NCI-H1417 (cell line): ENCODE measurements around the gene SMOC2.

ENCODE experiments used
- DNase-seq, 3 experiments: peaks; one replicate each; lab custom pipeline; 2025; lab: John Stamatoyannopoulos, UW

SMOC2 gene, protein sequence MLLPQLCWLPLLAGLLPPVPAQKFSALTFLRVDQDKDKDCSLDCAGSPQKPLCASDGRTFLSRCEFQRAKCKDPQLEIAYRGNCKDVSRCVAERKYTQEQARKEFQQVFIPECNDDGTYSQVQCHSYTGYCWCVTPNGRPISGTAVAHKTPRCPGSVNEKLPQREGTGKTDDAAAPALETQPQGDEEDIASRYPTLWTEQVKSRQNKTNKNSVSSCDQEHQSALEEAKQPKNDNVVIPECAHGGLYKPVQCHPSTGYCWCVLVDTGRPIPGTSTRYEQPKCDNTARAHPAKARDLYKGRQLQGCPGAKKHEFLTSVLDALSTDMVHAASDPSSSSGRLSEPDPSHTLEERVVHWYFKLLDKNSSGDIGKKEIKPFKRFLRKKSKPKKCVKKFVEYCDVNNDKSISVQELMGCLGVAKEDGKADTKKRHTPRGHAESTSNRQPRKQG

GRCh38 chr6:168440520-168441433, at the start of gene SMOC2:
TSS of gene SMOC2 (plus strand) at chr6:168441184. CDS start at chr6:168441371, 187 bp downstream.
- peak; percentile 37 to 82 (median 81) for DNase-seq

GRCh38 chr6:168393126-168393870, 47.7 kb upstream of the SMOC2 start:
- DNase-seq = no peak

GRCh38 chr6:168394606-168395005, 46.4 kb upstream of the SMOC2 start:
- DNase-seq = no peak

DNA sequence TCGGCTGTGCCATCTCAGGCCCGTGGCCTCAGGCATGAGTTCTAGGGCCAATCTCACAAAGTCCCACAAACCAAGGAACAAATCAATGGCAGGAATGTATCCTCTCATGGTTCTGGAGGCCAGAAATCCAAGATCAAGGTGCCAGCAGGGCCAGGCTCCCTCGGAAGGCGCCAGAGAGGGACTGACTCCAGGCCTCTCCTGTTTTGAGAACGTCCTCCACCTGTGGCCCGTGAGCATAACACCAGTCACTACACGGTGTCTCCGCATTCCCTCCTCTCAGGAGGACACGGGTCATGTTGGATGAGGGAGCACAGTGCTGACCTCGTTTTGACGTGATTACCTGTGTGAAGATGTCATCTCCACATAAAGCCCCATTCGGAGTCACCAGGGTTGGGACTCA, 45.0 kb upstream of the SMOC2 start:
- no peak for DNase-seq

DNA sequence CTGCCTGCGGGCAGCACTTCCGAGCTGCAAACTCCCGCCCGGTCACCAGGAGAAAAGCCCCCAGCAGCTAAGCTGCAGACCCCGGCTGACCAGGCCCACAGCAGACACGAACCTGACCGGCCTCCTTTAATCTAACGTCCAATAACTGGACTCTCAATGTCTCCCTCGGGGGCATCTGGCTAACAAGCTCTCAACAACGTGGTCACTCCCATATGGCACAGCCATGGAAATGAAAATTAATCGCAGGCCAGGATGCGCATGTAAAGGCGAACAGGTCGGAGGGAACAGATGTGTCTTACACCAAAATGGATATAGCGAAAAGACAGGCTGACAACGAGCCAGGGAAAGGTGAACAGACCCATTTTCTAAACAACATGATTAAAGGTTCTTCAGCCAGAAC, 44.4 kb upstream of the SMOC2 start:
- no peak for DNase-seq

DNA sequence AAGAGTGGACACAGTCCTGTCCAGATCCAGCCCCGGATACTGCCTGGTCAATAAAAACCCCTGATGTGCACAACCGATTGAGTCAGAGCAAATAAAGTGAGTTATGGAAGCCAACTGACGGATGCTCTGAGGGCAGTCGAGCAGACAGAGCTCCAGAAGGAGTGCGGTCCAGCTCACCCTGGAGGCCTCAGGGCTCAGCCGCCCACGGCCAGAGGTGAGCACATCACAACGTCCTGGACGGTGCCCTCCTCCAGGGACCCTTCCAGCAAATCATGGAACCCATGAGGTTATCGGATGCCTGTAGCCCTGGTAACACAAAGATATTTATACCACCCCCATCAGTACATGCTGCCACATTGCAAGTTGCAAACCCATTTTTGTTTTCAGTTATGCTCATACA, 44.0 kb upstream of the SMOC2 start:
- no peak for DNase-seq

- DNase-seq = no peak
These were observed 40.9 kb upstream of the SMOC2 start for GRCh38 chr6:168400037-168400436.

DNA sequence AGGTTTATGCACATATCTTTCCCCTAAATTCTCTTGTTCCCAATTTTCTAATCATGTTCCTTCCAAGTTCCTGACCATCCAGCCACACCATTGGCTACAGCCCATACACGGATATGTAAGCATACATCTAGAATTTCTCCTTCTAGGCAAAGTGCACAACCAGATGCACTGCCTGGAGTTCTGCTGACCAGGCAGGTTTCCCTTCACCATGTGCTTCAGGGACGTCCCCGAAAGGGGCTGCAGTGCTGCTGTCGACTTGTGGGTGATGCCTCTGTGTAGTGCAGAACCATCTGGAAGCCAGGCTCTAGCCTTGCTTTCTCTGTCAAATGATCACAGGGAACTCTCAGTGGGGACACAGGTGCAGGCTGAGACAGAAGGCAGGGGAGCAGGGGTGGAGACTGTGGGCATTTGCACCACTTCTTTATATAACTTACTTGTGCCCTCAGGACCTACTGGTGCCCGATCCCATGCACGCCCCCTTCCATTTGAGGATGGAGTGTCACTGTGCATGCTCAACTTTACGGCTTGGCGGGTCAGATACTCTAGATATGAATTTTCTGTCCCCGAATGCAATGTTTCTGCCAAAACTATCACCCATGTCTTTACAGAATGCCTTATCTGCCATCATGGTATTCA, 37.5 kb upstream of the SMOC2 start:
- DNase-seq = no peak

DNA sequence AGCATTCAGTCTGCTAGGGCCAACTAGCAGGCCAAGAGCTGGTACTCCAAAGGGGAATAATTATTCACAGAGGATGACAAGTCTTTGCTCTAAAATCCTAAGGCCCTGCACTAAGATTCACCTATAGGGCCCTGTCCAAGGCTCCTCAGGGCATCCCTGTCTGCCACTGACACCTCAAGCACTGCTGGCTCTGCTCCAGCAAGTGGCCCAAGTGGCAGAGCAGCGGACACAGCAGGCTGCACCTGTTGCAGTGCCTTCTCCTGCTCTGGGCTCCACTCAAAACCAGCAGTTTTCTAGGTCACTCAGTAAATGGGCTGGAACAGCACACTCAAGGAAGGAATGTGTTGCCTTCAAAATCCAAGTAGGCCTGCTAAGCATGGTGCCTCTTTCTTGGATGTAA, 36.4 kb upstream of the SMOC2 start:
- peak in 2 of 3 experiments; percentile 7 to 45 for DNase-seq

DNA sequence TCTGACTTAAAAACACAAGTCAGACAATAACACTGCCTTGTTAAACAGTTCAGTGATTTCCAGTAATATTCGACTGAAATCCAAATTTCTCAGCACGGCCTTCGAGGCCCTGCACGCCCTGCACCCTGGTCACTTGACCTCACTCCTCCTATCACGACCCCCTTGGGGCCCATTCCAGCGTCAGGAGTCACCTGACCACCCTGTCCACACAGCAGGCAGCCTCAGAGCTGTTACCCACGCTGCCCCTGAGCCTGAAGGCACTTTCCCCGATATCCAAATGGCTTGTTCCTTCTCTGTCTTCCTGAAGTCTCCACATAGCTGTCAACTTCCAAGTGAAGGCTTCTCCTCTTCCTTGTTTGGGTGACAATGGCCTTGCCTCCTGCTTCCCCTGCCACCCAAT, 33.1 kb upstream of the SMOC2 start:
- DNase-seq = no peak

- peak in 1 of 3 experiments; percentile 29 for DNase-seq
These were observed 32.4 kb upstream of the SMOC2 start for GRCh38 chr6:168408504-168409136.

DNA sequence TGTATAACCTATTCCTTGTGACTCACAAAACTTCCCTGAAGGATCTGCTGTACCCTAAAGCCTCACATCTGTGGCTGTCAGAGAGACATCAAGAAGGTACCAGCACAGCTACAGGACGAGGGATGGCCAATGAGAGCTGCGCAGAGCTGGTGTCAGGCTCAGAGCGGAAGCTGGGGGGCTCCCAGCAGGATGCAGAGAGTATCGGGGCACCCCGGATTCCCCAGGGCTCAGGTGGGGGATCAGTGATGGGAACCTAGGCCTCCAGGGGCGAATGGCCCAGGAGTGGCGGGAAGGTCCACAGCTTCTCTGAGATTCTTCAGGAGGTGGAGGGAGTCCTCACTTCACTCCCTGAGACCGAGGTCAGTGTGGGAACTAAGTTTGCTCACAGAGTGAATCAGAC, 30.9 kb upstream of the SMOC2 start:
- DNase-seq = no peak

GRCh38 chr6:168410554-168411011, 30.4 kb upstream of the SMOC2 start:
- no peak for DNase-seq

- DNase-seq = no peak
These were observed 29.9 kb upstream of the SMOC2 start for GRCh38 chr6:168411130-168411529.

DNA sequence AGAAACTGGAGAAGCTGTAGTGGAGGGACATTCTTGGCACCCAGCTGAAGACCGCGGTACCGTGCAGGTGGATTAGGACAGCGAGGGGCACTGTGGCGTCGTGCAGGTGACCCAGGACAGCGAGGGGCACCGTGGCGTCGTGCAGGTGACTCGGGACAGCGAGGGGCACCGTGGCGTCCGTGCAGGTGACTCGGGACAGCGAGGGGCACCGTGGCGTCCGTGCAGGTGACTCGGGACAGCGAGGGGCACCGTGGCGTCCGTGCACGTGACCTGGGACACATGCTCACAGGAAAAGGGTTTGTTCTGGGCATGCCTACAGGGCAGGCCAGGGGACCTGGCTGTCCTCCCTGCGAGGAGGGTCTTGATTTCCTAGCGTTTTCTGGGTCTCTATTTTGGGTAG, 29.2 kb upstream of the SMOC2 start:
- no peak for DNase-seq

GRCh38 chr6:168412456-168412855, 28.5 kb upstream of the SMOC2 start:
- DNase-seq = no peak

DNA sequence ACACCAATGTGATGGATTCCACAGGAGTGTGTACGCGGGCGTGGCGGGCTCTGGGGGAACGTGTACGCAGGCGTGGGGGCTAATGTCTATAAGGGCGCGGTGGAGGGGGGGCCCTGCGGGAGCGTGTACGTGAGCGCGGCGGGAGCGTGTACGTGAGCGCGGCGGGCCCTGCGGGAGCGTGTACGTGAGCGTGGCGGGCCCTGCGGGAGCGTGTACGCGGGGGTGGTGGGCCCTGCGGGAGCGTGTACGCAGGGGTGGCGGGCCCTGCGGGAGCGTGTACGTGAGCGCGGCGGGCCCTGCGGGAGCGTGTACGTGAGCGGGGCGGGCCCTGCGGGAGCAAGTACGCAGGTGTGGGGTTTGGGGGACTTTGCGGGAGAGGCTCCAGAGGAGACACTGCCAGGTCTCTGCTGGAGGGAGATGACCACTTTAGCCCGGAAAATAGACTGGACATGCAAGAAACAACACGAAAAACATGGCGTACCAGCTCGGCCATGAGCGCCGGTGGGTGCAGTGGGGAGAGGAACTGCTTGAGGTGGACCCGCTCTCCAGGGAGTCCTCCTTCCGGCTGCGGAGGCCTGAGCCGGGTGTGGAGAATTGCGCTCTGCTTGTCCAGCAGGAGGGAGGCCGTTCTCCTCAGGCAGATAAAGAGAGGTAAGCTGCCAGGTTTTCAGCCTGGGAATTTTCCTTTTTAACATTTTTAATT, 27.8 kb upstream of the SMOC2 start:
- no peak for DNase-seq

DNA sequence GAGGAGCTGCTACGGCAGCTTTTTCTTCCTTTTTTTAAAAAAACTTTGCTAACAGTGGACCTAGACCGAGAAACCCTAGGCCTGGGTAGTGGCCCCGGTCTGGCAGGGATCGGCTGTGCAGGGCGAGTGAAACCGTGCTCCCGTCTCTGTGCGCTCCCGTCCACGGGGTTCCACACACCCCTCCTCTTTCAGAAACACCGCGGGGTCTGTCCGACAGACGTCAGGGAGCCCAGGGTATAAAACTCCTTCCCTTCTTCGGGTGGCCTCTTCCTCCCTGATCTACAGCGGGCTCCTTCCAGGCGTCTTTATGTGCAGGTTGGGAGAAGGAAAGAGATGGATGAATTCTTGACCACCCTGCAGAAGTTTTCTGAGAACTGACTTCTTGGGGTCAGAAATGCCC, 27.1 kb upstream of the SMOC2 start:
- no peak for DNase-seq

DNA sequence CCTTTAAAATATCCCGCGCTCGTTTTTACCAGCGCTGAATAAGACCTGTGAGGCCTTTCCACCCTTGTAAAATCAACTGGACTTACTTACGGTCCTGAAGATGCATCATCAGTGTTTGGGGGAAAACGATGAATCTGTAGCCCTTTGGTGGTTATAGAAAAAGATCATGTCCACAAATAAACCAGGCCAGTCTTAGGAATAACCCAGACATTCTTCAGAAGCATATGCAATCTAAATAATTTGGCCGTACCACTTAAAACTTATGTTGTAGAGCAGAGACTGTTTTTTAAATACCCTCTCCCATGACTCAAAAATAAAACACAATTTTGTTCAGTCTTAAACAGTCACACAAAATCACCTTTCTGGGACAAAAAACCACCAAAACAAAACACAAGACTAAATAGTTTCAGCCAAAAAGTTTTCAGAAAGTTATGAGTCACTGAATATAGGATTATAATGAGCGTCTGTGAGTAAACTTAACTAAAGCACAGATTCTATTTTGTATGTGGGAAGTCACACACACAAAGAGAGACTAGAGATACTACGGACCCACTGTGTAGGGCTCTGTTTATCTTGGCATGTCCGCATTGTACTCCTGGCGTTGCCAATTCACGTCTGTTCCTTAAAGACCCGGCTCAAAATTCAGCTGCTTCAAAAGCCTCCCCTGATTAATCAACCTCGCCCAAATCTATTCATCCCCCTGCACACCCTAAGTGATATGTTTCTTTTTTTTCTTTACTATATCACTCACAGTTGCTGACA, 26.5 kb upstream of the SMOC2 start:
- DNase-seq = no peak
